Cardiac fibroblast (primary cell): ENCODE results near the gene TAF1C.

Source experiments
- DNase-seq, 2 donors: peaks; one replicate each; pipeline versions ENCODE4 v3.0.0 to v3.0.0-alpha.2; 2010; ENCODE audit warnings: low read depth in 2 of 2
- H3K4me3 ChIP-seq, 2 donors: replicated peaks in 1 of 2; 1 replicate in 1 of 2; 2 replicates in 1 of 2; pipeline ENCODE4 v1.5.1; 2011; ENCODE audit warnings: low read depth in 2 of 2, low read length in 2 of 2, mild to moderate bottlenecking in 2 of 2, moderate library complexity in 1 of 2
- TF ChIP-seq, protein P1 (sequence below): IDR thresholded peaks from one replicate; pipeline ENCODE4 v1.5.1; 2011; ENCODE audit warnings: low read depth, mild to moderate bottlenecking, low read length, inconsistent platforms

Gene TAF1C

DNA sequence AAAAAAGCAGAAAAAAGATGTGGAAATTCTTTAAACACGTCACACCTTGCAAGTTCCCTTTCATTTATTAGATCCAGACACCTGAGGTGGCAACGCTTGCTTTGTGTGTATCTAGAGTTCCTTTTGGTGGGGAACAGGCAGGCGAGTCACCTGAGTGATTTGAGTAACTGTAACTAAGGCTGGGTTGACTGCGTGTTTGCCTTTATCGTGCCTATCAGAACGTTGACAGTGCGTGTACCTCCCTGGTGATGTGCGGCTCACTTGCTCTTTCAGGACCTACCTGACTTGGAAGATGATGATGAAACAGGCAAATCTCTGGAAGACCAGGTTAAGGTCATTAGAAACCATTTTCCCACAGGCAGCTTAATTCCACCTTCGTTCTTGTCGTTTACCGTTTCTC lies 12.5 kb downstream of the TAF1C start:
- TF ChIP-seq, protein P1, sequence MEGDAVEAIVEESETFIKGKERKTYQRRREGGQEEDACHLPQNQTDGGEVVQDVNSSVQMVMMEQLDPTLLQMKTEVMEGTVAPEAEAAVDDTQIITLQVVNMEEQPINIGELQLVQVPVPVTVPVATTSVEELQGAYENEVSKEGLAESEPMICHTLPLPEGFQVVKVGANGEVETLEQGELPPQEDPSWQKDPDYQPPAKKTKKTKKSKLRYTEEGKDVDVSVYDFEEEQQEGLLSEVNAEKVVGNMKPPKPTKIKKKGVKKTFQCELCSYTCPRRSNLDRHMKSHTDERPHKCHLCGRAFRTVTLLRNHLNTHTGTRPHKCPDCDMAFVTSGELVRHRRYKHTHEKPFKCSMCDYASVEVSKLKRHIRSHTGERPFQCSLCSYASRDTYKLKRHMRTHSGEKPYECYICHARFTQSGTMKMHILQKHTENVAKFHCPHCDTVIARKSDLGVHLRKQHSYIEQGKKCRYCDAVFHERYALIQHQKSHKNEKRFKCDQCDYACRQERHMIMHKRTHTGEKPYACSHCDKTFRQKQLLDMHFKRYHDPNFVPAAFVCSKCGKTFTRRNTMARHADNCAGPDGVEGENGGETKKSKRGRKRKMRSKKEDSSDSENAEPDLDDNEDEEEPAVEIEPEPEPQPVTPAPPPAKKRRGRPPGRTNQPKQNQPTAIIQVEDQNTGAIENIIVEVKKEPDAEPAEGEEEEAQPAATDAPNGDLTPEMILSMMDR: no peak
- H3K4me3 ChIP-seq: no peak overlapping the region
- no peak for DNase-seq

DNA sequence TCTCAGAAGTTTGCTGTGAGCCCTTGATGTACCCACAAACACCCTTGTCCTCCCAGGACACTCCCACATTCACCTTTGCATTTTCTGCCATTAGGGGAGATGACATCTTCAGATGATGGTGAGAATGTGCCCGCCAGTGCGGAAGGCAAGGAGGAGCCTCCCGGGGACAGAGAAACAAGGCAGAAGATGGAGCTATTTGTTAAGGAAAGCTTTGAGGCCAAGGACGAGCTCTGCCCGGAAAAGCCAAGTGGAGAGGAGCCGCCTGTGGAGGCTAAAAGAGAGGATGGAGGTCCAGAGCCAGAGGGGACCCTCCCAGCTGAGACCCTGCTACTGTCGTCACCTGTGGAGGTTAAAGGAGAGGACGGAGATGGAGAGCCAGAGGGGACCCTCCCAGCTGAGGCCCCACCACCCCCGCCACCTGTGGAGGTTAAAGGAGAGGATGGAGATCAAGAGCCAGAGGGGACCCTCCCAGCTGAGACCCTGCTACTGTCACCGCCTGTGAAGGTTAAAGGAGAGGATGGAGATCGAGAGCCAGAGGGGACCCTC lies 17.0 kb downstream of the TAF1C start:
- H3K4me3 ChIP-seq: no peak overlapping the region
- DNase-seq: no peak
- TF ChIP-seq, protein P1: no peak

DNA sequence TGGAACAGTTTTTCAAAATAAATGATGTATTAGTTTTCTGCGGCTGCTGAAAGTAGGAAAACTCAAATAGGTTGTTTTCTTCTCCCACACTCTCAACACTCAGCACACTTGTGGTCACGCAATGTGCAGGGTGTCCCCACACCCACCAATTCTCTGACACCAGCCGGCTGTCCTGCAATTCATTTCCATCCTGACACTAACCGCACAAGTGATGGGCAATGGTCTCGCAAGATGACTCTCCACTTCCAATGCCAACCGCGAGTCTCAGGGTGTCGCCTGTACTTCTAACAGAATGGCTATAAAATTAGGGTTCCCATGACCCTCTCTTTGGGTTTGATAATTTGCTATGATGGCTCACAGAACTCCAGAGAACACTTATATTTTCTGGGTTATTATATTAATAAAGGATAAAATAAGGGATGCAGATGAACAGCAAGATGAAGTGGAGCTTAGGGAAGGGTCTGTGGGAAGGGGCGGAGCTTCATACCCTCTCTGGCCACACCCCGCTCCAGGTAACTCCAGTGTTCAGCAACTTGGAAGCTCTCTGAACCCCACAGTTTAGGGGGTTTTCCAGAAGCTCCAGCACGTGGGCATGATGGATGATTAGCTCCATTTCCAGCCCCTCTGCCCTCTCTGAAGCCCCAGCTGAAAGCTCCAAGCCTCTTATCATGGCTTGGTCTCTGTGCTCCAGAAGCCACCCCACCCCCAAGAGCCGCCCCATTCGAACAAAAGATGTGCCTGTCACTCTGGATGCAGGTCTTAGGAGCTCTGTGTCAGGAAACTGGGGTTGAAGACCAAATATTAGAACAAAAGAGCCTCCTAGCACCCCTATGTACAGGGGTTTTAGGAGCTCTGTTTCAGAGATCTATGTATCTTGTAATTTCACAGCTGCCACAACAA lies 19.8 kb downstream of the TAF1C start:
- TF ChIP-seq, protein P1: no peak
- H3K4me3 ChIP-seq: no peak overlapping the region
- DNase-seq: no peak

DNA sequence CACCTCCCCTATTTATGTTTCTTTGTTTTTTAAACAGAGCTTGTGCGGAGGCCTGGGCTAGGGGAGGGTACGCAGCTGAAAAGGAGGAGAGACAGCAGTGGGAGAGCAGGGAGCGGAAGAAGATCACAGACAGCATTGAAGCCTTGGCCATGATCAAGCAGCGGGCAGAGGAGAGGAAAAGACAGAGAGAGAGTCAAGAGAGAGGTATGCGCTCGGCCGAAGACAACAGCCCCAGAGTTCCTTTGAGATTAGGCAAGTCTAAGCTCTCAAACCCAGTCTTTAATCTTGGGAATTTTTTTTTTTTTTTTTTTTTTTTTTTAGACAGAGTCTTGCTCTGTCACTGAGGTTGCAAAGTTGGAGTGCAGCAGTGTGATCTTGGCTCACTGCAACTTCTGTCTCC lies 21.1 kb downstream of the TAF1C start:
- TF ChIP-seq, protein P1: no peak
- no peak overlapping the region for H3K4me3 ChIP-seq
- no peak for DNase-seq

DNA sequence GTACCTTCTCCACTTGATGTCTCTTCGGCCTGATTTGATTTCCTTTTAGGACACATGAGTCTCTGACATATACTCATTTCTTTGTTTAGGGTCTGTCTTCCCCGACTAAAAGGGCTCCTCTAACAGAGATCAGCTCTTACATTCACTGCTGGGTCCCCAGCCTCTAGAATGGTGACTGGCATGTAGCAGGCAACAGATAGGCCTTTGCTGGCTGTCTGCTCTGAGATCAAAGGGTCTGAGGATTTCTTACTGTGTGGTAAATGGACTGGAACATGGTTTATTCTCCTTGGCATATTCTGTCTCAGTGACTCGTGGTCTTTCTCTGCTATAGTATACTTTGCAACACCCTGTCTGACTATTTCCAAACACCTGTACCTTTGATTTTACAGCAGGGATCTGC lies 25.1 kb downstream of the TAF1C start:
- TF ChIP-seq, protein P1: no peak
- no peak for DNase-seq
- no peak overlapping the region for H3K4me3 ChIP-seq

DNA sequence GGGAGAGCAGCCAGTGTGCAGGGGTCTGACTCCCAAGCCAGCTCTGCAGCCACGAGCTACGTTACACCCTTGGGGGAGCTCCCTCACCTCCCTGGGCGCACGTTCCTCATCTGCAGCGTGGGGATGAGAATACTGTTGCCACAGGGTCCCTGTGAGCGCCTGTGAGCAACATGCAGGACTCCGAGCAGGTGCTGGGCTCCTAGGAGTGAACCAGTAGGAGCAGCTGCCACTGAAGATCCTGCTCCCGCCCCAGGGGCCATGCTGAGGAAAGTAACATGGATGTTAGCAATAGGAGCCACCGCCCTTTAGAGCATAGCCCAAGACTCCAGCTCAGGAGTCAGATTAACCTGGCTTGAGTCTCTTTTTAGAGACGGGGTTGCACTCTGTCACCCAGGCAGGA lies 25.8 kb downstream of the TAF1C start:
- no peak for DNase-seq
- no peak overlapping the region for H3K4me3 ChIP-seq
- TF ChIP-seq, protein P1: no peak
